ENCODE data around the gene TTC28. TPM values are rescaled to one million over a fixed set of nuclear protein-coding genes. Genes with fewer than 3 reads are reported as not detected.

The TTC28 gene
- total and polyA plus RNA-seq, 2 donors (not counting 3 experiments of a cell fraction or from before 2014, with no cell fraction given), result 16.5 to 51.1 TPM

GRCh38 chr22:28102151-28102812, 577.4 kb downstream of the TTC28 start:
- H3K36me3 ChIP-seq (ENCODE audit: control insufficient read depth in 2 of 2, extremely low read depth in 1 of 2, insufficient read depth in 2 of 2, low read length in 2 of 2), result peaks cover 0 to 7% of the 10 kb centered on the region in 2 experiments
- no peaks in the 10 kb centered on the region for H3K9me1 ChIP-seq (replicated peaks; ENCODE audit: control insufficient read depth, extremely low read depth, insufficient read depth, low read length)
- CTCF ChIA-PET, result interaction anchor here (0.6 to 2.9 kb wide), 3 partner anchors 9 to 1907 kb away, joined by 3 to 18 read pairs (median 4); no protein-coding TSS in a partner anchor
- intact Hi-C loops (cut with micrococcal nuclease) (no loop called here), dilution Hi-C loops (cut with MboI; ENCODE audit: extremely low pct_ligation_motif_present, low sequenced_read_pairs) (no loop called here)
- no peaks in the 10 kb centered on the region for H3K4me1 ChIP-seq (ENCODE audit: control insufficient read depth, extremely low read depth, insufficient read depth, low read length)
- H3K27me3 ChIP-seq (ENCODE audit: control insufficient read depth in 2 of 2, insufficient read depth in 2 of 2, low read length in 2 of 2), result no peaks in the 10 kb centered on the region
- H2AFZ ChIP-seq (ENCODE audit: low read depth, low read length), result no peak overlapping the region
- H3K79me2 ChIP-seq (ENCODE audit: control insufficient read depth, insufficient read depth, low read length), result no peaks in the 10 kb centered on the region
- H3K27ac ChIP-seq (ENCODE audit: insufficient read depth, low read depth, low read length), result no peak overlapping the region
- H3K4me2 ChIP-seq (ENCODE audit: insufficient read depth, low read length), result no peak overlapping the region
- no peaks in the 10 kb centered on the region for H3K9me3 ChIP-seq (replicated peaks; ENCODE audit: control insufficient read depth, insufficient read depth, low read length)
- TF ChIP-seq EZH2 (IDR thresholded peaks at IDR 0.05; ENCODE audit: borderline replicate concordance, low read depth, low read length, severe bottlenecking) (no peak), GATA2 (IDR thresholded peaks at IDR 0.05; ENCODE audit: insufficient read depth, insufficient read length, low read depth, low read length) (no peak), POLR2AphosphoS5 (IDR thresholded peaks at IDR 0.05; ENCODE audit: insufficient read depth, low read depth, low read length) (no peak), MAX (IDR thresholded peaks at IDR 0.05; ENCODE audit: insufficient read depth, insufficient read length) (no peak), JUN (IDR thresholded peaks at IDR 0.05; ENCODE audit: borderline replicate concordance, insufficient read depth, insufficient read length, low read depth) (no peak), CTCF (IDR thresholded peaks at IDR 0.05; ENCODE audit: extremely low read depth in 1 of 2, insufficient read depth in 1 of 2, low read depth in 1 of 2, low read length in 2 of 2) (no peak), FOS (IDR thresholded peaks at IDR 0.05; ENCODE audit: borderline replicate concordance, insufficient read depth, low read length) (no peak), POLR2A (IDR thresholded peaks at IDR 0.05; ENCODE audit: low read depth, low read length) (no peak), MYC (IDR thresholded peaks at IDR 0.05; ENCODE audit: low read depth, low read length) (no peak)
- no peak for FAIRE-seq
- no TSS peak for BruUV-seq (replicated peaks)
- no peak overlapping the region for H3K4me3 ChIP-seq (replicated peaks in 1 of 3; ENCODE audit: insufficient read depth in 1 of 3, low read depth in 1 of 3, low read length in 3 of 3)
- POLR2A ChIA-PET, result no interaction called here
- DNase-seq (ENCODE audit: low read depth, low spot score), result no peak
- H3K9ac ChIP-seq (replicated peaks; ENCODE audit: extremely low read depth, insufficient read depth, low read length), result no peak overlapping the region
- no peaks in the 10 kb centered on the region for H4K20me1 ChIP-seq (replicated peaks; ENCODE audit: control insufficient read depth, extremely low read depth, insufficient read depth, low read length)

Measured in endothelial cell of umbilical vein (primary cell).